NK-92 (cell line): ENCODE data around the gene DGKB.

Source experiments
- DNase-seq: peaks from one replicate; lab custom pipeline; 2025; ENCODE audit not compliant: unreplicated experiment; lab: John Stamatoyannopoulos, UW

DGKB gene

DNA sequence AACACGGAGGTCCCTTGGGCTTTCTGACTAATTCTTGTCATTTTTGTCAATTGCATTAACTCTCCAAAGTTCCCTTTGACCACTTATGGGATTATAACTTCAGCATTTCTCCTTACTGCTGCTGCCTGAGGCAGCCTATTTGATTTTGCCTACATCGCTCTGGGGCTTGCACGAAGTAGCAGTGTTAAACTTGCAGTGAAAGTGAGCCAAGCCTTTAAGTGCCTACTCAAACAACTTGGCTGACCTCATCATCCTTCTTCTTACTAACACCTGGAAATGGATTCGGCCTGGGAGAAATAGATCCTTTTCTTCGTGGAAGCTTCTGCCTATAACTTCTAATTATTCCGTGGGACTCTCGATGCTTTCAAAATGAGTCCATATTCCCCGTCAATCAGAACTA is 76.6 kb downstream of the DGKB start:
- DNase-seq: no peak

DNA sequence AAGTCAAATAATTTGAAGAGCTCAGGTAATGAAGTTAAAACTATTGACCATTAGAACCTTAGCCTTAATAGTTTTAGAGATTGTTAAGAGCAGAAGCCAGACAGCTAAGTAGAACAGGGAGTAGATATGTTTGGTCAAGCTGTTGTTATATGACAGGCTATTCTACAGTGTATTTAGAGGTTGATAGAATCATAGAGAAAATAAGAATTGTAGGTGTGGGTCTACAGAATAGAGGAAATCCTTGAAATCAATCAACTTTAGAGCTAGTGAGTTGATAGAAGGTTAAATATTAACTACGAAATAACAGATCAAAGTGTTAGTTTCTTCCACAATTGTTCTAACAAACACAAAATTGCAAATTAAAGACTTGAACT is 80.1 kb downstream of the DGKB start:
- no peak for DNase-seq

GRCh38 chr7:14821757-14822480 is 80.6 kb downstream of the DGKB start:
- DNase-seq: no peak

- DNase-seq: no peak
Measured at GRCh38 chr7:14818871-14819270, 83.7 kb downstream of the DGKB start.

DNA sequence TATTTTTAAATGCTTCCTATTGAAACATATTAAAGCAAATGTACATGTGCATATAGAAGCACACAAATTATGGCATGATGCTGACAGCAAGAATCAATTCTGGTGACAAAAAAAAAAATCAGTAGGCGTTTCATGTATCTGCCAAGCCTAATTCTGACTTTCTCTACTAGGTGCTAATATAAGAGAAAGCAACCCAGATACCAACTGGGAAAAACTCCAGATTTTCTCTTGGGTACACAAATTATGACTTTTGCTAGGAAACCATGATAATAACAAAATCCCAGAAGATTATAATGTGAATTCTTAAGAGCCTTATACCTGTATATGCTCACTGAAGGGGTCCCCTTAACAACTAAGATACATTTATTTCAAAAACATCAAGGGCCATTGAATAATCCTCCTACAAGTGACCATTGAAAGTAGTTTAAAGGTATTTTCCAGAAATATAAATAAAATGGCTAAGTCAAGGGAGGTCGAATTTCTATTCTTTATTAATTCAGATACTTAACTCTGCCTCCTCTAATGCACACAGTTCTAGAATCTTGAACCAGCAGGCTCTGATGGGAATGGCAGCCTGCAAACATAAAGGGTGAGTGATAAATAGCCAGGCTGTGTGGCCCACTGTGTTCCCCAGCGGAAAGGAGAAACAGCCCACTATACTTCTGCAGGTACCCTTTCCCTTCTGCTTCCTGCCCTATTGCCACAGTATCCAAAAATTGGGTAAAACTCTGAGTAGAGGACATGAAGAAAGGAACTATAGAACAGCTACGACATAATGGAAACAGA is 84.5 kb downstream of the DGKB start:
- no peak for DNase-seq

DNA sequence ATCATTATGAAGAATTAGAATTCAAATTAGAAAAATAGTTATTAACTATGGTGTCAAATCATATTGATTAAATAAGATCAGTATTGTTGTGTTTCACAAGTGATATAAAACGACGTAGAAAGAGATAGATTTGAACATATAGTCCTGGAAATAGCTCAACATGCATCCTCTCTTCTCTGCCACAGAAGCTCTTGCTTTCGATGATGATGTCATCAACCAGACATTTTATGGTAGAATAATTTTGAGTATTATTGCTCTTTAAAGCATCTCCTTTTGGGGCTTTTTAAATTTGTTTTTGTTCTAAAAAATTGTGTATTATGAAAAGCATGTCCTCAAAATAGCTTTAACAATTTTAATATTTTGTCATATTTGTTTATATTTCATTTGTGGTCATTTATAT is 95.0 kb downstream of the DGKB start:
- no peak for DNase-seq

DNA sequence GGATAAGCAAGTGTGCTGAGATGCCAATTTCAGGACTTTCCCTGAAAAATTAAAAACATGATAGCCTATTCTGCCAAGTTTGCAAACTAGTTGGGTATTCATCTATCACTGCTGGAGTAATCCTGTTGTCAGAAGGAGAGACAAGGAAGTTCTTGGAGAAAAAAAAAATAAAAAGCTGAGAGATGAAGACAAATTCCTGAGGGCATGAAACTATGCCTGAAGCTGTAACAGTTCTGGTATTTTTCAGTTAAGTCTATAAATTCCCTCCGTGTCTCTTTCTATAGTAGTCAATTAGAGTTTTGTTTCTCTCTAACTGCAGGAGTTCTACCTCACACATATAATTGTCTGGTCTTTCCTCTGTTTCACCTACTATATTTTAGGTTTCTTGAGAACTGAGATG is 95.7 kb downstream of the DGKB start:
- no peak for DNase-seq

GRCh38 chr7:14805105-14805719 is 97.3 kb downstream of the DGKB start:
- DNase-seq: no peak

- DNase-seq: no peak
Measured at GRCh38 chr7:14800664-14801063, 101.9 kb downstream of the DGKB start.

DNA sequence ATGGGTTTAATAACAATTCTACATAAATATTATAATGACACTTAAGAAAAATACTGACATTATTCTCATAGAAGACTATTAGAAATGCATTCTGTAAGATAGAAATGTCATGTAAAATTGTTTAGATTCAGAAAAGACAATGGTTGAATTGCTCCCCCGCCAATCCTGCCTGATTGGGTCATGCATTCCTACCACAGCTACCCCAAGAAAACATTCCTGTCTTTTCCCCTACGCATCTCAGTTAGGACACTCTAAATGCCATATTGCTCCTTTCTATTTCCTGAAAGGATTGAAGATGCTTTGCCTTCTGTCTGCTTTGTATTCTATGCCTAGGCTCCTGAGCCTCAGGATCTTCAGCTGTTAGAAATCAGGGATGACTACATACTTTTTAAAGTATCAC is 109.4 kb downstream of the DGKB start:
- no peak for DNase-seq

DNA sequence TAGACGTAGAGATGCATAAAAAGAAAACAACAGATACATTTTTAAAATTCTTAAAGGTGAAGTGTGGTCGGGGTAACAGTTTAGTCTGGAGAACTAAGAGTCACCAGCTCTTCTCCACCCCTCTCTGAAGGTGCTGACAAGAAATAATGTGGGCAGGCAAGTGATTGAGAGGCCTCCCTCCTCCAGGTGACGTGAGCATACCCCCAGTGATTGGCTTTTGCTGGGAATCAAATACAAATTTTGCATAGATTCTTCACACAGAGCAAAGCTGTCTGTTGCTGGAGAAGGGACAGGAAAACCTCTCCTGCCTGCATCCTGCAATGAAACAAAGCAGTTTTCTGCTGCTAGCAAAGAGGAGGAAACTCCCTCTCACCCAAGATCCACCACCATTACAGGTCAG is 115.0 kb downstream of the DGKB start:
- no peak for DNase-seq

- no peak for DNase-seq
Measured at GRCh38 chr7:14786314-14786895, 116.1 kb downstream of the DGKB start.

DNA sequence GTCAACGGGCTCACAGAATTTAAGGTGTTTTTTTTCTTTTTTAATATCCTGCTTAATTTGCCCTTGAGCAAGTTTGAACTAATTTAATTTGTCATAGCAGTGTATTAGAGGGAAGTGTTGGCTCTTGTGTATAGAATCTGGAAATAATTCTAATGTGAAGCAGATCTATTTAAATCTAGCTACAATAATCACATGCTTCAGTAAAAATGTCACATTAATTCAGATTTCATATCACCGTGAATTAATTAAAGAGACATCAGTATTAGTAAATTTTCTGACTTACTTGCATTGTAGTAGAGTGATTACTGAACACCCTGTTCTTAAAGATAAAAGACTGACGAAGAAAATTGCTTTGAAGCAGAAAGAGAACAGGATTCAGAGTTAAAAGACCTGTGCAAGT is 124.7 kb downstream of the DGKB start:
- DNase-seq: no peak

GRCh38 chr7:14776266-14776665 is 126.3 kb downstream of the DGKB start:
- no peak for DNase-seq

DNA sequence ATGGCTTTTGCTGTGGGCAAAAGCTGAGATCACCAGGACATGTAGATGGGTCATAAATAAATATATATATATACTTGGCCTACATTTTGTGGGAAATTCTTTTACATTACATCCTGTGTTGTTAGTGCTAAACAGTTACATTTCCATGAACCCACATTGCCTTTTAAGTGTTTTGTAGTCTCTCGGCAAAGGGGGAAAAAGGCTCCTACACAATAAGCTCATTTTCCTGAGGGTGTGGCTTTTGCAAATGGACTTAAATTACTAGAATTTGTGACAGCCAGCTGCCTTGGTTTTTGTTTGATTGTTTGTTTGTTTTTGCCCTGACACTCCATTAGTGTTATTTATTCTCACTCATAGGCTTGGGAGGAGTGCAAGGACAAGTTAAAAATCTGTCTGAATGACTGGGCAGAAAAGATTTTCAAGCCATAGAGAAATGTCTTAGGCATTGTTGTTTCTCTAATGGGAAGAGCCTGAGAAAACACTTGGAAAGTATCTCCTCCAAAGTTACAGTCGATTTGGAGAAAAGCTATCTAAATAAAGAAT is 128.8 kb downstream of the DGKB start:
- DNase-seq: no peak

GRCh38 chr7:14770614-14771013 is 131.9 kb downstream of the DGKB start:
- DNase-seq: no peak

- DNase-seq: no peak
Measured at GRCh38 chr7:14769261-14769660, 133.3 kb downstream of the DGKB start.

- DNase-seq: no peak
Measured at GRCh38 chr7:14767716-14768425, 134.7 kb downstream of the DGKB start.

DNA sequence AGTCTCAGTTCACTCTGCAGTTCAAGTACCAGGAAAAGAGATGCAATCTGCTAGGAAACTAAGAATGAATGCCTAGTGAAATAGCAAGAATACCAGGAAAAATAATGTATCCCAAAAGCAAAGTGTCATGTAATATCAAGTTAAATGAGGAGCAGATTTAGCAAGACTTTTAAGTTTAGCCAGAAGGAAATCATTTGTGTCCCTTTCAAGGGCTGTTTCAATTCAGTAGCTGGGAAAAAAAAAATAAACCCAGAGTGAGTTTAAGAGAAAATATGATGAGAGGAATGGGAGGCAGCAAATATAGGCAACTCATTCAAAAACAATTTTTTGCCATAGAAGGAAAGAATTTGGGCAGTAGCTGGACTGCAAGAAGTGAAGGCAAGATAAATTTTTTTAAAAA is 135.8 kb downstream of the DGKB start:
- DNase-seq: no peak

DNA sequence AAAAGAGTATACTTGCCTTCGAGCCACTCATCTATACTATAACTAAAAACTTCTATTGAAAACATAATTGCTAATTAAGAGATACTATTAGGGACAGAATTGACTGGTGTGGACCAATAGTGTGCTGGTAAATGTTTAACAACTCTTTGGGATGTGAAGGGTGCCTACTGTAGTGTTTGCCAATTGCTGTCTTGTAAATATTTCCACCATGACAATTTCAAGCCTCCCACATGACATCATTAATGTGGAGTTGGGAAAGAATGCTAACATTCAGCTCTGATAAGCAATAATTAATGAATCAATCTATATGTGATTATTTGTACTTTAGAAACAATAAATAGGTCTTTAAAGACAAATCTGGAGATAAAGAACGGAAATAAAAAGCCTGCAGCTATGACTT is 136.8 kb downstream of the DGKB start:
- no peak for DNase-seq

DNA sequence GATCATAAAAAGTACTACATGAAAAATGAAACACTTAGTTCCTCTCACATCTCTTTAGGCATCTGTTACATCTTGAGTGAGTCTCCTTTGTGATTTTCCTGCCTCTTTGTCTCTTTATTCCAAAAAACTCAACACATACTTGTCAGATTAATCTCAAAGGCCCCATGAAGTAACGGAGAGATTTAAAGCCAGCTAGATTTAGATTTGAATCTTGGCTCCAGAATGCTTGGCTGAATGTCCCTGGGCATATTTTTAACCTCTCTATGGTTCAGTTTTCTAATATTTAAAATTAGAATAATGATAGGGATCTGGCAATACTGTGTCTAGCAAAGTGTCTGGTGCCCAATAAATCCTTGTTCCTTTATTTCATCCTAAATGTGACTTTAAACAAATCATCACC is 140.0 kb downstream of the DGKB start:
- DNase-seq: no peak
